Mesothelial cell of epicardium (in vitro differentiated cells): ENCODE data around the gene GLP2R. TPM values are rescaled to one million over a fixed set of nuclear protein-coding genes. Genes with fewer than 3 reads are reported as not detected.

Experiments used
- DNase-seq, 2 experiments: peaks; one replicate each; pipeline ENCODE4 v3.0.0; 2021; ENCODE audit warnings: low spot score in 2 of 2; ENCODE audit not compliant: unreplicated experiment in 2 of 2
- H3K27ac Mint-ChIP-seq: 2 replicates; pipeline ENCODE4 v1.8.0; 2021; ENCODE audit warnings: mixed read lengths
- H3K27me3 Mint-ChIP-seq: 2 replicates; pipeline ENCODE4 v1.8.0; 2021; ENCODE audit warnings: low read depth, mixed read lengths
- H3K36me3 Mint-ChIP-seq: 2 replicates; pipeline ENCODE4 v1.8.0; 2021; ENCODE audit warnings: mixed read lengths
- H3K4me1 Mint-ChIP-seq: 2 replicates; pipeline ENCODE4 v1.8.0; 2021; ENCODE audit warnings: mixed read lengths
- H3K4me3 Mint-ChIP-seq: 2 replicates; pipeline ENCODE4 v1.8.0; 2021; ENCODE audit warnings: mild to moderate bottlenecking, moderate library complexity, mixed read lengths
- H3K9me3 Mint-ChIP-seq: 2 replicates; pipeline ENCODE4 v1.8.0; 2021; ENCODE audit warnings: mixed read lengths
- CTCF ChIP-seq: fragments of 200-600 bp; sonication (generic); IDR thresholded peaks from one replicate; pipeline ENCODE4 v1.5.0; 2021; ENCODE audit warnings: antibody characterized with exemption; ENCODE audit not compliant: unreplicated experiment
- total RNA-seq: library from RNA; stranded (reverse); gene quantifications from 3 replicates; pipeline ENCODE4 v1.2.1, GENCODE V29; 2021

Gene GLP2R
- total RNA-seq, 1 donor from 2014 or later = 1.5 TPM

- no peaks in the 10 kb centered on the region for H3K9me3 Mint-ChIP-seq
- TF ChIP-seq CTCF = no peak
- no peaks in the 10 kb centered on the region for H3K4me1 Mint-ChIP-seq
- H3K27me3 Mint-ChIP-seq = peaks cover 13% of the 10 kb centered on the region
- H3K4me3 Mint-ChIP-seq = no peak overlapping the region
- H3K36me3 Mint-ChIP-seq = no peaks in the 10 kb centered on the region
- H3K27ac Mint-ChIP-seq = peak overlapping the region; percentile 24
- no peak for DNase-seq
Measured at GRCh38 chr17:9798724-9799123, 27.0 kb upstream of the GLP2R start.

- Mint-ChIP-seq H3K4me1 (no peaks in the 10 kb centered on the region), H3K27ac (no peak overlapping the region), H3K4me3 (no peak overlapping the region), H3K27me3 (peaks cover 14% of the 10 kb centered on the region), H3K36me3 (peaks cover 3% of the 10 kb centered on the region), H3K9me3 (peaks cover 14% of the 10 kb centered on the region)
- TF ChIP-seq CTCF = no peak
- no peak for DNase-seq
Measured at GRCh38 chr17:9801505-9801904, 24.2 kb upstream of the GLP2R start.

- peaks cover 14% of the 10 kb centered on the region for H3K9me3 Mint-ChIP-seq
- TF ChIP-seq CTCF = no peak
- H3K36me3 Mint-ChIP-seq = peaks cover 3% of the 10 kb centered on the region
- peaks cover 14% of the 10 kb centered on the region for H3K27me3 Mint-ChIP-seq
- no peak overlapping the region for H3K4me3 Mint-ChIP-seq
- H3K4me1 Mint-ChIP-seq = no peaks in the 10 kb centered on the region
- H3K27ac Mint-ChIP-seq = no peak overlapping the region
- DNase-seq = no peak
Measured at GRCh38 chr17:9802294-9802693, 23.4 kb upstream of the GLP2R start.

GRCh38 chr17:9802697-9803096 is 23.0 kb upstream of the GLP2R start:
- H3K4me1 Mint-ChIP-seq = no peaks in the 10 kb centered on the region
- peaks cover 14% of the 10 kb centered on the region for H3K9me3 Mint-ChIP-seq
- peaks cover 18% of the 10 kb centered on the region for H3K27me3 Mint-ChIP-seq
- H3K4me3 Mint-ChIP-seq = no peak overlapping the region
- H3K27ac Mint-ChIP-seq = no peak overlapping the region
- TF ChIP-seq CTCF = no peak
- DNase-seq = no peak
- H3K36me3 Mint-ChIP-seq = peaks cover 3% of the 10 kb centered on the region

- Mint-ChIP-seq H3K9me3 (peaks cover 14% of the 10 kb centered on the region), H3K27ac (no peak overlapping the region), H3K27me3 (peaks cover 15% of the 10 kb centered on the region), H3K4me1 (no peaks in the 10 kb centered on the region), H3K36me3 (peaks cover 3% of the 10 kb centered on the region), H3K4me3 (no peak overlapping the region)
- no peak for TF ChIP-seq CTCF
- no peak for DNase-seq
Measured at GRCh38 chr17:9805769-9806168, 20.0 kb upstream of the GLP2R start.

- H3K9me3 Mint-ChIP-seq = peaks cover 14% of the 10 kb centered on the region
- peaks cover 15% of the 10 kb centered on the region for H3K27me3 Mint-ChIP-seq
- H3K4me3 Mint-ChIP-seq = no peak overlapping the region
- H3K4me1 Mint-ChIP-seq = no peaks in the 10 kb centered on the region
- TF ChIP-seq CTCF = no peak
- peaks cover 3% of the 10 kb centered on the region for H3K36me3 Mint-ChIP-seq
- DNase-seq = no peak
- H3K27ac Mint-ChIP-seq = no peak overlapping the region
Measured at GRCh38 chr17:9806699-9807098, 19.0 kb upstream of the GLP2R start.
